ENCODE results near the gene TFIP11.

TFIP11 gene

DNA sequence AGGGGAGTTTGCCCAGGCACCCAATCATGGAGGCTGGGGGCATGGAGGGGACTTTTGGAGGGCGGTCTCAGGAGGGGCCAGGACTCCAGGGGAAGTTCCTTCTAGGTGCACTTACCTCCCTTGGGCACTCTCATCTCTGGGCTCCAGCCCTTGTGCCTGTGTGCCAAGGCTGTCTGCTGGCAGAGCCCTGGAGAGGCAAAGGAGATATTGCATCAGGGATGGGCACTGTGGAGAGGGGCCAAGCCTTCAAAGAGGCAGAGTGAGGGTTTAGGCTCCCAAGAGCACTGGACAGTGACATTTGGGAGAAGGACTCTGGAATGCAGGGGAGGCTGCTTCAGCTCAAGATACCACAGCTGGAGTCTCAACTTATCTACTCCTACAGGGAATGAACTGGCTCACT, 32.2 kb upstream of the TFIP11 start:
- TF ChIP-seq CTCF (IDR thresholded peaks at IDR 0.05; ENCODE audit: low read depth, low read length): no peak
- H3K4me3 ChIP-seq (replicated peaks in 1 of 2; ENCODE audit: low read depth in 2 of 2, low read length in 2 of 2): no peak overlapping the region
- DNase-seq (ENCODE audit: low read depth in 2 of 2): no peak

GRCh38 chr22:26542831-26543230, 30.6 kb upstream of the TFIP11 start:
- no peak overlapping the region for H3K4me3 ChIP-seq (replicated peaks in 1 of 2; ENCODE audit: low read depth in 2 of 2, low read length in 2 of 2)
- DNase-seq (ENCODE audit: low read depth in 2 of 2): no peak
- TF ChIP-seq CTCF (IDR thresholded peaks at IDR 0.05; ENCODE audit: low read depth, low read length): no peak

GRCh38 chr22:26541167-26541819, 29.0 kb upstream of the TFIP11 start:
- DNase-seq (ENCODE audit: low read depth in 2 of 2): no peak
- no peak for TF ChIP-seq CTCF (IDR thresholded peaks at IDR 0.05; ENCODE audit: low read depth, low read length)

DNA sequence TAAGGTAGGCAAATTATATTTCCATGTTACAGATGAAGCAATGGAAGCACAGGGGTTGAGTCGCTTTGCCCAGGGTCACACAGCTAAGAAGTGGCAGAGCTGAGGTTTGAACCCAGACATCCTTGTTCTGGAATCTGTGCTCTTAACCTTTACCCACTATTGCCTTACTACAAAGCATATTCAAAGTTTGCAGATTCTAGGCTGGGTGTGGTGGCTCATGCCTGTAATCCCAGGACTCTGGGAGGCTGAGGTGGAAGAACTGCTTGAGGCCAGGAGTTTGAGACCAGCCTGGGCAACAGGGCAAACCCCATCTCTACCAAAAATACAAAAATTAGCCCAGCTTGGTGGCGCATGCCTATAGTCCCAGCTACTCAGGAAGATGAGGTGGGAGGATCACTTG, 27.8 kb upstream of the TFIP11 start:
- DNase-seq (ENCODE audit: low read depth in 2 of 2): no peak

More at GRCh38 chr22:26541167-26541819, 29.0 kb upstream of the TFIP11 start:
- H3K4me3 ChIP-seq (replicated peaks in 1 of 2; ENCODE audit: low read depth in 2 of 2, low read length in 2 of 2): no peak overlapping the region

GRCh38 chr22:26536762-26537134, 24.5 kb upstream of the TFIP11 start:
- no peak for TF ChIP-seq CTCF (IDR thresholded peaks at IDR 0.05; ENCODE audit: low read depth, low read length)
- DNase-seq (ENCODE audit: low read depth in 2 of 2): no peak
- H3K4me3 ChIP-seq (replicated peaks in 1 of 2; ENCODE audit: low read depth in 2 of 2, low read length in 2 of 2): no peak overlapping the region

More for the DNA sequence above, 27.8 kb upstream of the TFIP11 start:
- no peak for TF ChIP-seq CTCF (IDR thresholded peaks at IDR 0.05; ENCODE audit: low read depth, low read length)
- no peak overlapping the region for H3K4me3 ChIP-seq (replicated peaks in 1 of 2; ENCODE audit: low read depth in 2 of 2, low read length in 2 of 2)

DNA sequence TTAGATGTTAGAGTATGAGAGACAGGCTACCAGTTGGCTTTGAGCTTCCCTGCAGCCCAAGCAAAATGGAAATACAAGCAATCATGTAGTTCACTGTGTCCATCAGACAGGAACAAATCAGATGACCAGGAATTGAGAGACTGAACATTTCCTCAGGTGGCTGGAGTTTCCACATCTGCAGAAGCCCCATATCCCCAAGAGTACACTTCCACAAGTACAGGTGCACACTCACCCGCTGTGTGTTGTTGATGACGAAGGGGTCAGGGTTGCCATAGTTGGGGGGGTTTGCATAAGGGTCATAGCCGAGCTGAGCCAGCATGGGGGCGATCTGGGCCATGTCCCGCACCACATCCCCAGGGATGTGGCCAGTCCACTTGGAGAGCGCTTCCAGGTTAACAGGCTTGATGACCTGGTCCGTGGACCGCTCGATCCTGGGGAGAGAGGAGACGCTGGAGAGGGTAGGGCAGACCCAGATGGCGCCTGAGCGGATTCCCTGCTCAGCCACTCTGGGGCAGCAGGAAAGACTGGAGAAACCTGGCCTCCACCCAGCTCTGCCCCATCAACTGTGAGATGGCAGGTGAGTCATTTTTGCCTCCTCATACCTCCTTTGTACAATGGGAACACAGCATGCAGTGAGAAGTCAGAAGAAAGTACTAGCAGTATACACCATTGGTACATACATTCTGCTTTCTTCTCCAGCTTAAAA, 23.9 kb upstream of the TFIP11 start:
- no peak for DNase-seq (ENCODE audit: low read depth in 2 of 2)

More for the DNA sequence above, 23.9 kb upstream of the TFIP11 start:
- H3K4me3 ChIP-seq (replicated peaks in 1 of 2; ENCODE audit: low read depth in 2 of 2, low read length in 2 of 2): no peak overlapping the region
- no peak for TF ChIP-seq CTCF (IDR thresholded peaks at IDR 0.05; ENCODE audit: low read depth, low read length)

Measured in cardiac fibroblast (primary cell).